DND-41 (cell line): Measurements from ENCODE around the gene MCF2L.

Source experiments
- ATAC-seq: fragments of 200-7000 bp; cut with Tn5 transposase; 3 replicates; pipeline ENCODE4 v1.9.1; 2021; ENCODE audit warnings: low read depth; ENCODE audit not compliant: insufficient read depth
- DNase-seq: peaks from one replicate; pipeline ENCODE4 v3.0.0-alpha.2; 2020
- H2AFZ ChIP-seq: 2 replicates; pipeline ENCODE4 v1.6.0; 2012; ENCODE audit warnings: low read depth, low read length
- H3K27ac ChIP-seq: 2 replicates; pipeline ENCODE4 v1.5.1; 2012; ENCODE audit warnings: low read length, inconsistent platforms
- H3K27me3 ChIP-seq: fragments of 200-600 bp; sonication (generic); 2 replicates; pipeline ENCODE4 v1.6.0; 2012; ENCODE audit warnings: low read length, mild to moderate bottlenecking, inconsistent platforms; ENCODE audit not compliant: insufficient read depth, poor library complexity
- H3K36me3 ChIP-seq: 2 replicates; pipeline ENCODE4 v1.5.1; 2012; ENCODE audit warnings: low read length, inconsistent platforms; ENCODE audit not compliant: insufficient read depth
- H3K4me1 ChIP-seq: 2 replicates; pipeline ENCODE4 v1.5.1; 2012; ENCODE audit warnings: mild to moderate bottlenecking, low read length; ENCODE audit not compliant: insufficient read depth
- H3K4me2 ChIP-seq: 2 replicates; pipeline ENCODE4 v1.6.0; 2012; ENCODE audit warnings: mild to moderate bottlenecking, moderate library complexity, low read length, inconsistent platforms; ENCODE audit not compliant: insufficient read depth
- H3K4me3 ChIP-seq, 2 experiments: fragments of 200-600 bp in 1 of 2; shearing (Covaris generic) in 1 of 2; 2 replicates each; pipeline ENCODE4 v1.5.1; 2012 to 2016; ENCODE audit warnings: inconsistent platforms in 2 of 2, low read length in 2 of 2, mild to moderate bottlenecking in 2 of 2, low read depth in 1 of 2, moderate library complexity in 1 of 2
- H3K79me2 ChIP-seq: 2 replicates; pipeline ENCODE4 v1.6.0; 2012; ENCODE audit warnings: low read length, inconsistent platforms; ENCODE audit not compliant: insufficient read depth
- H3K9ac ChIP-seq: 2 replicates; pipeline ENCODE4 v1.6.0; 2012; ENCODE audit warnings: low read depth, mild to moderate bottlenecking, inconsistent platforms, low read length, moderate library complexity
- H3K9me3 ChIP-seq: 2 replicates; pipeline ENCODE4 v1.5.1; 2012; ENCODE audit warnings: low read length, moderate library complexity, mild to moderate bottlenecking, inconsistent platforms; ENCODE audit not compliant: insufficient read depth, severe bottlenecking
- H4K20me1 ChIP-seq: 2 replicates; pipeline ENCODE4 v1.6.0; 2012; ENCODE audit warnings: low read length; ENCODE audit not compliant: insufficient read depth
- EZH2 ChIP-seq: IDR thresholded peaks from 3 replicates; pipeline ENCODE4 v1.6.1; 2012; ENCODE audit warnings: borderline replicate concordance, low read depth, mild to moderate bottlenecking, moderate library complexity, low read length, inconsistent platforms; ENCODE audit not compliant: severe bottlenecking
- TF ChIP-seq, protein P1 (sequence below): IDR thresholded peaks from 2 replicates; pipeline ENCODE4 v1.5.1; 2012; ENCODE audit warnings: borderline replicate concordance, low read length, moderate library complexity, mild to moderate bottlenecking; ENCODE audit not compliant: poor library complexity, severe bottlenecking; ENCODE audit errors: extremely low read depth

The MCF2L gene

DNA sequence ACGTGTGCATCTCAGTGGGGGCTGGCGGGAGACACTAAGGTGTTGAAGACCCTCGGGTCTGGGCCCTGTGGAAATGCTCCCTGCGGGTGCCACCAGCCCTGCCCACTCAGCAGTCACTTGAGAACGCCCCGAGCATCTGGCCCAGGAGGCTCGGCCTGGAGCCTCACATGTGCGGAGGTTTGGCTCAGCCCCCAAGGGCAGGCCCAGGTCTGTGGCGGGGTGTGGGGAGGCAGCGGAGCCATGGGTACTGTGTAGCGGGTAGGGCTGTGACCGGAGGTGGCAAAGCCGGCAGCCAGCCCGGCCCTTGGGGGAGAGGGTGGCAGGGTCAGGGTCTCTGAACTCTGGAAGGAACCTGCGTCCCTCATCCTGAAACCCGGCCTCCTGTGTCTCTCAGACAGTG, 37.6 kb downstream of the MCF2L start:
- TF ChIP-seq, protein P1, sequence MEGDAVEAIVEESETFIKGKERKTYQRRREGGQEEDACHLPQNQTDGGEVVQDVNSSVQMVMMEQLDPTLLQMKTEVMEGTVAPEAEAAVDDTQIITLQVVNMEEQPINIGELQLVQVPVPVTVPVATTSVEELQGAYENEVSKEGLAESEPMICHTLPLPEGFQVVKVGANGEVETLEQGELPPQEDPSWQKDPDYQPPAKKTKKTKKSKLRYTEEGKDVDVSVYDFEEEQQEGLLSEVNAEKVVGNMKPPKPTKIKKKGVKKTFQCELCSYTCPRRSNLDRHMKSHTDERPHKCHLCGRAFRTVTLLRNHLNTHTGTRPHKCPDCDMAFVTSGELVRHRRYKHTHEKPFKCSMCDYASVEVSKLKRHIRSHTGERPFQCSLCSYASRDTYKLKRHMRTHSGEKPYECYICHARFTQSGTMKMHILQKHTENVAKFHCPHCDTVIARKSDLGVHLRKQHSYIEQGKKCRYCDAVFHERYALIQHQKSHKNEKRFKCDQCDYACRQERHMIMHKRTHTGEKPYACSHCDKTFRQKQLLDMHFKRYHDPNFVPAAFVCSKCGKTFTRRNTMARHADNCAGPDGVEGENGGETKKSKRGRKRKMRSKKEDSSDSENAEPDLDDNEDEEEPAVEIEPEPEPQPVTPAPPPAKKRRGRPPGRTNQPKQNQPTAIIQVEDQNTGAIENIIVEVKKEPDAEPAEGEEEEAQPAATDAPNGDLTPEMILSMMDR, result no peak
- TF ChIP-seq EZH2, result no peak
- H3K9ac ChIP-seq, result no peak overlapping the region
- H2AFZ ChIP-seq, result no peak overlapping the region
- DNase-seq (no peak), ATAC-seq (no peak)
- H3K9me3 ChIP-seq, result no peaks in the 10 kb centered on the region
- H3K4me2 ChIP-seq, result no peak overlapping the region
- H3K27ac ChIP-seq, result no peak overlapping the region
- H3K4me1 ChIP-seq, result no peaks in the 10 kb centered on the region
- no peaks in the 10 kb centered on the region for H3K79me2 ChIP-seq
- no peaks in the 10 kb centered on the region for H3K36me3 ChIP-seq
- H3K4me3 ChIP-seq, result no peak overlapping the region
- H4K20me1 ChIP-seq, result peaks cover 60% of the 10 kb centered on the region
- no peaks in the 10 kb centered on the region for H3K27me3 ChIP-seq

DNA sequence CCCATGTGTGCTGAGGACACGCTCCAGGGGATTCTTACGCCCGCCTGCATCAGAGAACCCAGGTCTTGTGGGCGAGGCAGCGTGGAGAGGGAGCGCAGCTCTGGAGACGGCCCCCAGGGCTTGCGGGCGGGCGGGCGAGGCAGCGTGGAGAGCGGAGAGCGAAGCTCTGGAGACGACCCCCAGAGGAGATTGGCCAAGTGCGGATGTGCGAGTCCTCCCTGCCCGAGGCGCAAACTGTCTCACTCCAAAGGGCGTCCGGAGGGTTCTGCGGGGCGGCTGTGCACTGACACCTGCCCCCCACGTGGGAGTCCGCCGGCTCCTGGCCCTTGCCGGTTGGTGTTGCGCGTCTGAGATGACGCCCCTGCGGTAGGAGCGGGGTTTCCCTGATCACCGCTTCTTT, 39.8 kb downstream of the MCF2L start:
- no peak for ATAC-seq
- Histone ChIP-seq H3K36me3 (no peaks in the 10 kb centered on the region), H2AFZ (no peak overlapping the region), H3K9ac (no peak overlapping the region), H3K4me3 (no peak overlapping the region), H3K27me3 (no peaks in the 10 kb centered on the region), H3K4me1 (no peaks in the 10 kb centered on the region), H3K79me2 (no peaks in the 10 kb centered on the region), H3K9me3 (no peaks in the 10 kb centered on the region), H3K27ac (no peak overlapping the region), H3K4me2 (no peak overlapping the region), H4K20me1 (peaks cover 58% of the 10 kb centered on the region)
- TF ChIP-seq, protein P1, result no peak
- no peak for TF ChIP-seq EZH2
- DNase-seq, result no peak

DNA sequence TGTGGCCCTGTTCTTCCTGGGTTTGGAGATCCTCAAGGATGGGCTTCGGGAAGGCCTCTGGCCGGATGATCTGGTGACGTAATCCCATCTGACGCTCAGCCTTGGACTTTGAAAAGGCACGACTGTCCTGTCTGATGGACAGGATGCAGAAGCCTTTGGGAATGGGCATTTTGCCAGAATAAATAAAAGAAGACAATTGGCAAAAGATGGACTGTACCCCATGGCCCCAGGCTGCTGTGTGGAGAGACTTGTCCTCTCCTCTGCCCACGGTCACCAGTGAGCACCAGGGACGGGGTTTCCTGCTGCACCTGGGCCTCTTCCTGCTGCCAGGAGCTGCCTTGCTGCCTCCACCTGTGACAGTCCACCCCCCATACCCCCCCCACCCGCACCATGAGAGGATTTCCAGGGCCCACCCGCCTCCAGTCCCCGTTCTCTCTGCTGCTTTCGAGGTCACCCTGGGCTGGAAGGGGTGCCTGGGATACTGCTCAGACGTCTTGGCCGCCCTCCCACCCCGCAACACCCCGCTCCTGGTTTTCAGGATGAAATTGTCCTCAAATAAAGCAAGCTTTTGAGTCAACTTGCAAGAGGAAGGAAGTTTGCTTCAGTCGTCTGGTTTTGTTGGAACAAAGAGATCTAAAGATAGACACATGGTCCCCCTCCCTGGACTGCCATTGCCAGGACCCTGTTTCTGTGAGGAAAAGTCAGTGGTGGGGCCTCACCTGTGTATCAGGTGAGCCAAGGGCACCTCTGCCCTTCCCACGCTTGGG, 40.9 kb downstream of the MCF2L start:
- TF ChIP-seq, protein P1, result no peak
- TF ChIP-seq EZH2, result no peak
- no peaks in the 10 kb centered on the region for H3K36me3 ChIP-seq
- H3K9ac ChIP-seq, result no peak overlapping the region
- H3K4me1 ChIP-seq, result no peaks in the 10 kb centered on the region
- H3K79me2 ChIP-seq, result no peaks in the 10 kb centered on the region
- H2AFZ ChIP-seq, result no peak overlapping the region
- ATAC-seq (no peak), DNase-seq (no peak)
- peaks cover 53% of the 10 kb centered on the region for H4K20me1 ChIP-seq
- no peak overlapping the region for H3K4me3 ChIP-seq
- no peaks in the 10 kb centered on the region for H3K9me3 ChIP-seq
- H3K27me3 ChIP-seq, result no peaks in the 10 kb centered on the region
- H3K4me2 ChIP-seq, result no peak overlapping the region
- no peak overlapping the region for H3K27ac ChIP-seq

DNA sequence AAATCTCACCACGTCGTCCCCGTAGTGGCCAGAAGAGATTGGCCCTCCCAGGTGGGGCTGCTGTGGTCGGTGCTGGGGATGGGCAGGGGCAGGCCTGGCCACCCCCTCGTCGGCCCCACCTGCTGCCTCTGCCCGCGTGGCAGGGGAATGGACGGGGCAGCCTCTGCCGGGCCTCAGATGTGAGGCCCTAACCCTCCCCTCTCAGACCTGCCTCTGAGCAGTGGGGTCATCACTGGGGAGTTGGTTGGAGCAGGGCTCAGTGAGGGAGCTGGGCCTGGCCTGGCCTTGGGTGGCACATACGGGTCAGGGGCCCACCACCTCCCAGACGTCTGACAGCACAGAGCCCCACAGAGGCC, 41.5 kb downstream of the MCF2L start:
- H3K36me3 ChIP-seq, result no peaks in the 10 kb centered on the region
- no peak overlapping the region for H3K9ac ChIP-seq
- no peaks in the 10 kb centered on the region for H3K27me3 ChIP-seq
- H3K4me1 ChIP-seq, result no peaks in the 10 kb centered on the region
- no peaks in the 10 kb centered on the region for H3K79me2 ChIP-seq
- TF ChIP-seq, protein P1, result no peak
- TF ChIP-seq EZH2, result no peak
- H3K4me2 ChIP-seq, result no peak overlapping the region
- H2AFZ ChIP-seq, result no peak overlapping the region
- H3K27ac ChIP-seq, result no peak overlapping the region
- peaks cover 50% of the 10 kb centered on the region for H4K20me1 ChIP-seq
- DNase-seq (no peak), ATAC-seq (no peak)
- no peak overlapping the region for H3K4me3 ChIP-seq
- H3K9me3 ChIP-seq, result no peaks in the 10 kb centered on the region
